MCF 10A (cell line): ENCODE results near the gene UVRAG. TPM values are rescaled to one million over a fixed set of nuclear protein-coding genes. Genes with fewer than 3 reads are reported as not detected.

Source experiments
- BruUV-seq: library from RNA; stranded (reverse); fragments of 400-500 nt; replicated peaks from 2 replicates; lab custom pipeline; 2021; lab: Mats Ljungman, UMichigan
- CTCF ChIA-PET: fragments of 300-600 bp; sonication (Branson Sonifier 250); formaldehyde crosslinking; extraction: SDS; loops from one replicate; lab custom pipeline; 2021; ENCODE audit warnings: antibody characterized with exemption, inconsistent platforms; lab: Yijun Ruan, JAX
- POLR2A ChIA-PET: fragments of 300-600, 350-650 bp; sonication (Branson Sonifier 250); formaldehyde crosslinking; extraction: SDS; loops from one replicate; lab custom pipeline; 2020; ENCODE audit warnings: antibody characterized with exemption, inconsistent platforms; lab: Yijun Ruan, JAX
- DNase-seq: peaks from one replicate; pipeline ENCODE4 v3.0.0-alpha.2; 2018; ENCODE audit not compliant: unreplicated experiment
- H3K27ac Mint-ChIP-seq: one replicate; pipeline ENCODE4 v1.8.0; 2022; ENCODE audit warnings: mild to moderate bottlenecking, low read depth, mixed read lengths; ENCODE audit not compliant: unreplicated experiment
- H3K27me3 Mint-ChIP-seq: one replicate; pipeline ENCODE4 v1.8.0; 2022; ENCODE audit warnings: mixed read lengths; ENCODE audit not compliant: insufficient read depth, unreplicated experiment
- H3K36me3 Mint-ChIP-seq: one replicate; pipeline ENCODE4 v1.8.0; 2022; ENCODE audit warnings: mild to moderate bottlenecking, moderate library complexity, mixed read lengths; ENCODE audit not compliant: insufficient read depth, unreplicated experiment
- H3K4me1 Mint-ChIP-seq: one replicate; pipeline ENCODE4 v1.8.0; 2022; ENCODE audit warnings: mixed read lengths; ENCODE audit not compliant: insufficient read depth, unreplicated experiment
- H3K4me3 Mint-ChIP-seq: one replicate; pipeline ENCODE4 v1.8.0; 2022; ENCODE audit warnings: mild to moderate bottlenecking, moderate library complexity, mixed read lengths; ENCODE audit not compliant: unreplicated experiment
- H3K9me3 Mint-ChIP-seq: one replicate; pipeline ENCODE4 v1.8.0; 2022; ENCODE audit warnings: mixed read lengths; ENCODE audit not compliant: unreplicated experiment
- intact Hi-C: fragments of 100-400 bp; cut with micrococcal nuclease; formaldehyde crosslinking; loops from 2 replicates; pipeline ENCODE4 v1.14.1; 2022
- total RNA-seq: library from RNA; stranded (reverse); gene quantifications from 2 replicates; pipeline ENCODE4 v1.2.3, GENCODE V29; 2022
- TF ChIP-seq, protein P1 (sequence below): fragments of 200-600 bp; IDR thresholded peaks from one replicate; pipeline ENCODE4 v1.8.0; 2022; ENCODE audit warnings: antibody characterized with exemption, mild to moderate bottlenecking; ENCODE audit not compliant: unreplicated experiment

Gene UVRAG
- total RNA-seq, 1 experiment from 2014 or later, result 12.4 TPM

DNA sequence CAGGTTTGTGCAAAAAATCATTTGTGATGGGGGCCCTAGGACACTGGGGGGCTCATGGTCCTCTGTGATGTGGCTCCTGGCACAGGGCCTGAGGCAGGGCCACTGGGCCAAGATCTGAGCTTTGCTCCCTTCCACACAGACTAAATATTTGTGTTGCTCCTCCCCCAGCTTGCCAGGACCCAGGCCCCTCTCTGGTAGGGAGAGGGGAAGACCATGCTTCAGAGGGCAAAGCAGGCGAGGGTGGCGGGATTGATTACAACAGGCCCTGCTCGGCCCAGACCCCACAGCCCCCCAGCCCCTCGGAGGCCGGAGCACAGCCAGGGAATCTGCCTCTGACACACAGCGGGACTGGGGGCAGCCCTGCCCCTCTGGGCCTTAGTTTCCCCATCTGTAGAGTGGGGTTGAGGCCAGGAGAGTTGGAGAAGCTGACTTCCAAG, 362.3 kb downstream of the UVRAG start:
- Mint-ChIP-seq H3K27ac (no peak overlapping the region), H3K4me1 (no peaks in the 10 kb centered on the region), H3K27me3 (no peaks in the 10 kb centered on the region), H3K36me3 (no peaks in the 10 kb centered on the region), H3K4me3 (no peak overlapping the region), H3K9me3 (no peaks in the 10 kb centered on the region)
- no peak for DNase-seq
- BruUV-seq, result no TSS peak
- intact Hi-C loops, result no loop called here
- ChIA-PET POLR2A (no interaction called here), CTCF (interaction anchor here (0.6 kb wide), 1 partner anchor 142 kb away, joined by 3 read pairs; no protein-coding TSS in a partner anchor)
- TF ChIP-seq, protein P1, sequence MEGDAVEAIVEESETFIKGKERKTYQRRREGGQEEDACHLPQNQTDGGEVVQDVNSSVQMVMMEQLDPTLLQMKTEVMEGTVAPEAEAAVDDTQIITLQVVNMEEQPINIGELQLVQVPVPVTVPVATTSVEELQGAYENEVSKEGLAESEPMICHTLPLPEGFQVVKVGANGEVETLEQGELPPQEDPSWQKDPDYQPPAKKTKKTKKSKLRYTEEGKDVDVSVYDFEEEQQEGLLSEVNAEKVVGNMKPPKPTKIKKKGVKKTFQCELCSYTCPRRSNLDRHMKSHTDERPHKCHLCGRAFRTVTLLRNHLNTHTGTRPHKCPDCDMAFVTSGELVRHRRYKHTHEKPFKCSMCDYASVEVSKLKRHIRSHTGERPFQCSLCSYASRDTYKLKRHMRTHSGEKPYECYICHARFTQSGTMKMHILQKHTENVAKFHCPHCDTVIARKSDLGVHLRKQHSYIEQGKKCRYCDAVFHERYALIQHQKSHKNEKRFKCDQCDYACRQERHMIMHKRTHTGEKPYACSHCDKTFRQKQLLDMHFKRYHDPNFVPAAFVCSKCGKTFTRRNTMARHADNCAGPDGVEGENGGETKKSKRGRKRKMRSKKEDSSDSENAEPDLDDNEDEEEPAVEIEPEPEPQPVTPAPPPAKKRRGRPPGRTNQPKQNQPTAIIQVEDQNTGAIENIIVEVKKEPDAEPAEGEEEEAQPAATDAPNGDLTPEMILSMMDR, result no peak

DNA sequence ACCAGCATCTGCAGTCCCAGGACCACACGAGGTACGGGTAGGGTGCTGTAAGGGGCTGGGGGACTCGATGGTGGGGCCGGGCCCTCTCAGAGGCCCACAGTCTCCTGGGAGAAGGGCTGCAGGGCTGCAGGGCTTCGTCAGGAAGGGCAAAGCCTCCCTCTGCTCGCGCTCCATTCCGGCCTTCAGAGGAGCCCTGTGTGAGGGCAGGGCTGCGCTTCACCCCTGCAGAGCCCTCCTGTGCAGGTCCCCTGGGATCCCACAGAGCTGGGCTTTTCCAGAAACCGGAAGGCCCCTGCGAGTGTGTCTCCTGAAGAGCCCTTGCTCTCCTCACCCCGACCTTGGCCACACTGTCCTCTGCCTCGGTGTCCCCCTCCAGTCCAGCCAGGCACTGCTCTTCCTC, 364.1 kb downstream of the UVRAG start:
- Mint-ChIP-seq H3K27me3 (no peaks in the 10 kb centered on the region), H3K4me1 (no peaks in the 10 kb centered on the region), H3K4me3 (no peak overlapping the region), H3K36me3 (no peaks in the 10 kb centered on the region), H3K9me3 (no peaks in the 10 kb centered on the region), H3K27ac (no peak overlapping the region)
- DNase-seq, result no peak
- TF ChIP-seq, protein P1, result no peak
- intact Hi-C loops, result no loop called here
- ChIA-PET POLR2A (no interaction called here), CTCF (interaction anchor here (1.0 kb wide), 1 partner anchor 27 kb away, joined by 3 read pairs; no protein-coding TSS in a partner anchor)
- no TSS peak for BruUV-seq

DNA sequence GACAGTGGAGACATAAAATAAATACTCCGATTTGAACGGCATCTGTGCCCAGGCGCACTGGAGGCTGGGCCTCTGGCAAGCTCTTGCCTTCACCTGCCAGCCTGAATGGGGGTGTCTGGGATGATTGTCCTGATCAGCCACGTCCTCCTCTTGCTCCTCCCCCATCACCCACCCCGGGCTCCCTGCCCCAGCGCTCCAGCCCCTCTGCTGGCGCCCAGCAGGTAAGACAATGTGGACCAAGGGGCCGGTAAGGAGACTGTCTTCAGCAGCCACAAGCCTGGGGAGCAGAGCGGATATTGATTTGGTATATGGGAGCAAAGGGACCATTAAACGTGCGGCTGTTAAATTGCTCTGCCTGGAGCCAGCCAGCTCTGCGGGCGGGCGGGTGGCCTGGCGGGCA, 366.4 kb downstream of the UVRAG start:
- POLR2A ChIA-PET, result no interaction called here

DNA sequence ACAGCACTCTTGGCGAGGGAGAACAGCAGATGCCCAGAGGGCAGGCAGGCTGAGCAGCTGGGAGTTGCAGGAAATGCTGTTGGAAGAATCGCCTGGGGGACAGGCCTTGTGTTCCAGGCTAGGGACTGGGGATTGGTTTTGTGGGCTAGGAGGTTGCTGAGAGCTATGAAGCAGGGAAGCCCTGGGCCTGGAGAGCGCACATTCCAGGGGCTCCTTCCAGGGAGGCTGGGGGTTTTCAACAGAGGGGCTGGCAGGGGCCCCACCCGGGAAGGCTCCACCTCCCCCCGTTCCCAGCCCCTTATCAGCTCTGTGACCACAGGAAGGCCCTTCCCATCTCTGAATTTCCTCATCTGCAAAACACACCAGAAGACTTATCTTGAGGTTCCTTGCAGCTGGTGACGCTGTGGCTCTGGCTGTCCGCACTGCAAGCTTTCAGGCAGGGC, 369.6 kb downstream of the UVRAG start:
- no peak for DNase-seq
- CTCF ChIA-PET, result interaction anchor here (0.6 kb wide), 1 partner anchor 12 kb away, joined by 3 read pairs; no protein-coding TSS in a partner anchor
- TF ChIP-seq, protein P1, result no peak
- Mint-ChIP-seq H3K27ac (no peak overlapping the region), H3K4me1 (no peaks in the 10 kb centered on the region), H3K9me3 (no peaks in the 10 kb centered on the region), H3K4me3 (no peak overlapping the region), H3K27me3 (no peaks in the 10 kb centered on the region), H3K36me3 (no peaks in the 10 kb centered on the region)
- no TSS peak for BruUV-seq
- intact Hi-C loops, result no loop called here
- POLR2A ChIA-PET, result no interaction called here

More for the DNA sequence above, 366.4 kb downstream of the UVRAG start:
- Mint-ChIP-seq H3K9me3 (no peaks in the 10 kb centered on the region), H3K27ac (no peak overlapping the region), H3K36me3 (no peaks in the 10 kb centered on the region), H3K4me1 (no peaks in the 10 kb centered on the region), H3K27me3 (no peaks in the 10 kb centered on the region), H3K4me3 (no peak overlapping the region)
- TF ChIP-seq, protein P1, result no peak
- intact Hi-C loops, result no loop called here
- no TSS peak for BruUV-seq
- CTCF ChIA-PET, result no interaction called here
- no peak for DNase-seq
